ENCODE results near the gene SH2B2.

The SH2B2 gene

DNA sequence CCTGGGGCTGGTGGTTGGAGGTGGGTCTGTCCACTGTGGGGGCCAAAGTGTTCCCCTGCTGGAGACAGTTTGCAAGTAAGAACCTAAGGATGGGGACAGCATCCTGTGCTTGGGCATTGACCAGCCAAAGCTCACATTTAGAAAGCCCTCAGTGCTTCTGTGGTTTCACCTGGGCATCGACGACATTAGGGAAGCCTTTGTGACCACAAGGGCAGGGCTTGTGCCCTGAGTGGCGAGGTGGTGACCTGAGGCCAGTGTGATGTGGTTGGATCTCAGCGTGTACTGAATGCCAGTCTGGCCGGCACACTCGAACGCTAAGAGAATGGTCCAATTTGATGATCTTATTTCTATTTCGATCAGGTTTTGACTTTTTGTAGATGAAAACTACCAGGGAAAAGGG lies 32.1 kb upstream of the SH2B2 start:
- H3K4me3 ChIP-seq (ENCODE audit: low read length): no peak overlapping the region
- H3K36me3 ChIP-seq (ENCODE audit: control insufficient read depth, insufficient read depth, low read length): no peaks in the 10 kb centered on the region
- H3K27me3 ChIP-seq (ENCODE audit: control insufficient read depth, insufficient read depth, low read length): no peaks in the 10 kb centered on the region
- H3K4me1 ChIP-seq (ENCODE audit: control insufficient read depth, insufficient read depth, low read length): no peaks in the 10 kb centered on the region
- no peak overlapping the region for H3K9ac ChIP-seq (ENCODE audit: low read length)
- H3K9me3 ChIP-seq (ENCODE audit: control insufficient read depth, low read length): no peaks in the 10 kb centered on the region

DNA sequence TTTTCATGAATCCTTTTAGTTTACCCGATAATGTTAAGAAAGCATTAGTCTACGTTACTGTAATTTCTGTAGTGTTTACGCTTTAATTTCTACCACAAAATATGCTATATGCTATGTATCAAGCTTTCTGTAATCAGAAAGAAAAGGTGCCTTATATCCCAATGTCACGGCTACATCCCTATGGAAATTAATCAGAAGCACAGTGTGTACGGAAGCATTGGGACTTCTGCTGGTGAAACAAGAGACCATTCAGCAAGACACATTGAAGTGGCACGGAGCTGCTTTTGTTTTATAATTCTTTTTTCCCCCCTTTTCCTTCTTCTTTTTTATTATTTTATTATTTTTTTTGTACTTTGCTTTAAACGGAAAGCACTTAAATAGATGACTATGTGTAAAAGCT lies 31.2 kb upstream of the SH2B2 start:
- H3K4me3 ChIP-seq (ENCODE audit: low read length): no peak overlapping the region
- H3K27me3 ChIP-seq (ENCODE audit: control insufficient read depth, insufficient read depth, low read length): no peaks in the 10 kb centered on the region
- no peaks in the 10 kb centered on the region for H3K36me3 ChIP-seq (ENCODE audit: control insufficient read depth, insufficient read depth, low read length)
- no peaks in the 10 kb centered on the region for H3K9me3 ChIP-seq (ENCODE audit: control insufficient read depth, low read length)
- H3K9ac ChIP-seq (ENCODE audit: low read length): no peak overlapping the region
- no peaks in the 10 kb centered on the region for H3K4me1 ChIP-seq (ENCODE audit: control insufficient read depth, insufficient read depth, low read length)

DNA sequence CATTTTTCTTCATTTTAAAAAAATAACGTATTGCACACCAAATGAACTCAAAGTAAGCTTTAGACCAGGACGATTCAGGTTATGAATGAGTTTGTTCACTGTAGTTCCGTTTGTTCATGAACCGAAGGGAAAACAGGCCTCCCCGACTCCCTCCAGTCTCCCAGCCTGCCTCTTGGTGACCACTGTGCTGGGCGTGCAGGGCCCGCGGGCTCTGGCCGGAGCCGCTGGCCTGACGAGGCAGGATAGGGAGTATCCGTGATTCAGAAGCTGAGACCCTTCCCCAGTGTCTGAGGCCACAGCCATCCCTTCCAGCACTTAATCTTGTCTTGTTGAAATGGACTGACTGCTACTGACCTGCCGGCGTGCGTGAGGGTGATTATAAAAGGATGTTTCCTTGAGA lies 30.8 kb upstream of the SH2B2 start:
- Histone ChIP-seq H3K4me1 (ENCODE audit: control insufficient read depth, insufficient read depth, low read length) (no peaks in the 10 kb centered on the region), H3K9ac (ENCODE audit: low read length) (no peak overlapping the region), H3K36me3 (ENCODE audit: control insufficient read depth, insufficient read depth, low read length) (no peaks in the 10 kb centered on the region), H3K4me3 (ENCODE audit: low read length) (no peak overlapping the region), H3K9me3 (ENCODE audit: control insufficient read depth, low read length) (no peaks in the 10 kb centered on the region), H3K27me3 (ENCODE audit: control insufficient read depth, insufficient read depth, low read length) (no peaks in the 10 kb centered on the region)

DNA sequence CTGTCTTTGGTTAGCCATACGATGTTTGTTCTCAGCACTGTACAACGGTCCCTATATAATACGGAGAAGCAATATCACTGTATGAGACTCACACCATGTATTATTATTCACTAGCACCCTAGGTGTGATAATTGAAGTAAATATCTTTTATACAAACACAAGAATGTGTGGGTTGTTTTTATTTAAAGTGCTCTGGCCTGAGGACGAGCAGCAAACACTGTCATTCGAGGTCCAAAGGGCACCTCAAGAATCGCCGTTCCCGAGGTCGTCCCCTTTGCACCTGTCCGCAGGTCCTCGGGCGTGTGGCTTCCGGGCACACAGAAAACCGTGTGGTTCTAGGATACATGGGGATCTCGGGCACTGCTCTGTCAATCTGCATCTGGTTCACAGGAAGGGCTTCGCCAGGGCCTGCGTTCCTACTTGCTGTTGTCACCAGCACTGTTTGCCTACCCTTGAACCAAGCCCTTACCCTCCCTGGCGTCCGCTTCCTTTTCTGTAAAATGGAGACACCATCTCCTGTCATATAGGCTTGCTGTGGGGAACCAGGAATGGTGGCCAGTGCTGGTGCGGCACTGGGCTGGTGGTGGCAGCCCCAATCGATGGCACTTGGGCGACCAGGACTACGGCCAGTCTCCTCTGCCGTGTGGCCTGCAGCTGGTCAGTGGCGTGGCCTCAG lies 28.5 kb upstream of the SH2B2 start:
- Histone ChIP-seq H3K4me3 (ENCODE audit: low read length) (no peak overlapping the region), H3K36me3 (ENCODE audit: control insufficient read depth, insufficient read depth, low read length) (no peaks in the 10 kb centered on the region), H3K4me1 (ENCODE audit: control insufficient read depth, insufficient read depth, low read length) (no peaks in the 10 kb centered on the region), H3K9me3 (ENCODE audit: control insufficient read depth, low read length) (no peaks in the 10 kb centered on the region), H3K27me3 (ENCODE audit: control insufficient read depth, insufficient read depth, low read length) (no peaks in the 10 kb centered on the region), H3K9ac (ENCODE audit: low read length) (no peak overlapping the region)

- Histone ChIP-seq H3K9me3 (ENCODE audit: control insufficient read depth, low read length) (no peaks in the 10 kb centered on the region), H3K9ac (ENCODE audit: low read length) (no peak overlapping the region), H3K27me3 (ENCODE audit: control insufficient read depth, insufficient read depth, low read length) (no peaks in the 10 kb centered on the region), H3K36me3 (ENCODE audit: control insufficient read depth, insufficient read depth, low read length) (no peaks in the 10 kb centered on the region), H3K4me1 (ENCODE audit: control insufficient read depth, insufficient read depth, low read length) (no peaks in the 10 kb centered on the region), H3K4me3 (ENCODE audit: low read length) (no peak overlapping the region)
These were observed 27.9 kb upstream of the SH2B2 start for GRCh38 chr7:102258749-102259107.

GRCh38 chr7:102260856-102261255 lies 25.8 kb upstream of the SH2B2 start:
- Histone ChIP-seq H3K4me1 (ENCODE audit: control insufficient read depth, insufficient read depth, low read length) (no peaks in the 10 kb centered on the region), H3K27me3 (ENCODE audit: control insufficient read depth, insufficient read depth, low read length) (no peaks in the 10 kb centered on the region), H3K9ac (ENCODE audit: low read length) (no peak overlapping the region), H3K4me3 (ENCODE audit: low read length) (no peak overlapping the region), H3K9me3 (ENCODE audit: control insufficient read depth, low read length) (no peaks in the 10 kb centered on the region), H3K36me3 (ENCODE audit: control insufficient read depth, insufficient read depth, low read length) (no peaks in the 10 kb centered on the region)

- no peaks in the 10 kb centered on the region for H3K36me3 ChIP-seq (ENCODE audit: control insufficient read depth, insufficient read depth, low read length)
- no peaks in the 10 kb centered on the region for H3K4me1 ChIP-seq (ENCODE audit: control insufficient read depth, insufficient read depth, low read length)
- H3K9me3 ChIP-seq (ENCODE audit: control insufficient read depth, low read length): no peaks in the 10 kb centered on the region
- H3K27me3 ChIP-seq (ENCODE audit: control insufficient read depth, insufficient read depth, low read length): no peaks in the 10 kb centered on the region
- no peak overlapping the region for H3K4me3 ChIP-seq (ENCODE audit: low read length)
- no peak overlapping the region for H3K9ac ChIP-seq (ENCODE audit: low read length)
These were observed 25.2 kb upstream of the SH2B2 start for GRCh38 chr7:102261451-102261850.

DNA sequence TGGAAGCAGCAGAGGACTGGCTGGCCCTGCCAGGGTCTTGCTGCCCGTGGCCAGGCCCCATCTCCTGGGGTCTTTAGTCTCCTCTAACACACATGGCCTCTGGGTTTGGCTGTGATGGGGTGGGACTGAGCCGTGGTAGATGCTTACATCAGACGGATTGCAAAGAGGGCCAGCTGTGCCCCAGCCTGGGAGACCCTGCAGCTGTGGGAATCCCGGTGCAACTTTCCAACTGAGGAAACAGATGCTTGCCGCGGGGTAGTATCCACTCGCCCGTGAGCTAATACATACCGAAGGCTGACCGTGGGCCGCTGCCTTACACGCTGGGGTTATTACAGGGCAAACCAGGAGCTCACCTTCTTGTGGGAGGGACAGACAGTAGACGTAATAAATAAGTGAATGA lies 24.1 kb upstream of the SH2B2 start:
- H3K4me3 ChIP-seq (ENCODE audit: low read length): no peak overlapping the region
- no peaks in the 10 kb centered on the region for H3K9me3 ChIP-seq (ENCODE audit: control insufficient read depth, low read length)
- H3K27me3 ChIP-seq (ENCODE audit: control insufficient read depth, insufficient read depth, low read length): no peaks in the 10 kb centered on the region
- no peaks in the 10 kb centered on the region for H3K4me1 ChIP-seq (ENCODE audit: control insufficient read depth, insufficient read depth, low read length)
- H3K9ac ChIP-seq (ENCODE audit: low read length): no peak overlapping the region
- H3K36me3 ChIP-seq (ENCODE audit: control insufficient read depth, insufficient read depth, low read length): no peaks in the 10 kb centered on the region

DNA sequence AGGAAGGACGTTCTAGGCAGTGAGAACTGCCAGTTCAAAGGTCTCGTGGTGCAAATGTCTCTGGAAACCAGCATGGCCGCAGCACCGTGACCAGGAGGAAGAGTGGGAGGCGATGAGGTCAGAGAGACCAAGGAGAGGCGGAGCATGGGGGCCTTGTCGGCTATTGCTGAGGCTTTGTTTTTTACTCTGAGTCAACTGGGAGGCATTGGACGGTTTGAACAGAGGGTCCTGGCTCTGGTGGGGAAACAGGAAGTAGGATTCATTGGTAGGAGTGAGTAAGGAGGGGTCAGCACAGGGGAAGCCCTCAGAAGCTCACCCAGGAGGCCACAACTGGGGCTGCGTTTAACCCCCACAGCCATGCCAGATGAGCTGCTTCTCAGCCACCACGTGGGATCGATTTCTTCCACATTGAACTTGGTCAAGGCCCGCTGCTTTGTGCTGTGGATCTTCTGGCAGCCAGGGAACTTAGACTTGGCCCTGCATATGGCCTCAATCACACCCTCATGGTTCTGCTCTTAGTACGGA lies 22.2 kb upstream of the SH2B2 start:
- Histone ChIP-seq H3K4me3 (ENCODE audit: low read length) (no peak overlapping the region), H3K9me3 (ENCODE audit: control insufficient read depth, low read length) (no peaks in the 10 kb centered on the region), H3K9ac (ENCODE audit: low read length) (no peak overlapping the region), H3K36me3 (ENCODE audit: control insufficient read depth, insufficient read depth, low read length) (no peaks in the 10 kb centered on the region), H3K27me3 (ENCODE audit: control insufficient read depth, insufficient read depth, low read length) (no peaks in the 10 kb centered on the region), H3K4me1 (ENCODE audit: control insufficient read depth, insufficient read depth, low read length) (no peaks in the 10 kb centered on the region)

DNA sequence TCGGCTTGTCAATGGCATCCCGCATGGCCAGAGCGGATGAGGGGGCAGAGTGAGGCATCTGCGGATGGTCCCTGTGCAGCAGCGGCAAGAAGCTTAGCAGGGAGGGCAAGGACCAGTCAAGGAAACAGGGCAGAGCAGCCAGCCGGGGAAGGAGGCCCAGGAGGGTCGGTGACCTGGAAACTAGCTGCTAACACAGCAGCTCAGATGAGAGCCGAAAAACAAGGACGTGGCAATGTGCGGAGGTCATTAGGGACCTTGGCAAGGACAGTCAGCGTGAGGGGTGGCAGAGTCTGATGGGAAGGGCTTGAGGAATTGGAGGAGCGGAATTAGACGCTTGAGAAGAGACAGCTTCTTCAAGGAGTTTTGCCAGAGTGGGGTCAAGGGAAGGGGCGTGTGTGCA lies 20.1 kb upstream of the SH2B2 start:
- H3K4me1 ChIP-seq (ENCODE audit: control insufficient read depth, insufficient read depth, low read length): no peaks in the 10 kb centered on the region
- no peaks in the 10 kb centered on the region for H3K36me3 ChIP-seq (ENCODE audit: control insufficient read depth, insufficient read depth, low read length)
- H3K27me3 ChIP-seq (ENCODE audit: control insufficient read depth, insufficient read depth, low read length): no peaks in the 10 kb centered on the region
- no peaks in the 10 kb centered on the region for H3K9me3 ChIP-seq (ENCODE audit: control insufficient read depth, low read length)
- H3K4me3 ChIP-seq (ENCODE audit: low read length): no peak overlapping the region
- no peak overlapping the region for H3K9ac ChIP-seq (ENCODE audit: low read length)

GRCh38 chr7:102268635-102269034 lies 18.0 kb upstream of the SH2B2 start:
- Histone ChIP-seq H3K27me3 (ENCODE audit: control insufficient read depth, insufficient read depth, low read length) (no peaks in the 10 kb centered on the region), H3K36me3 (ENCODE audit: control insufficient read depth, insufficient read depth, low read length) (no peaks in the 10 kb centered on the region), H3K9me3 (ENCODE audit: control insufficient read depth, low read length) (no peaks in the 10 kb centered on the region), H3K4me1 (ENCODE audit: control insufficient read depth, insufficient read depth, low read length) (peaks cover 14% of the 10 kb centered on the region), H3K9ac (ENCODE audit: low read length) (no peak overlapping the region), H3K4me3 (ENCODE audit: low read length) (no peak overlapping the region)

GRCh38 chr7:102270178-102270887 lies 16.3 kb upstream of the SH2B2 start:
- H3K9me3 ChIP-seq (ENCODE audit: control insufficient read depth, low read length): no peaks in the 10 kb centered on the region
- H3K9ac ChIP-seq (ENCODE audit: low read length): no peak overlapping the region
- H3K36me3 ChIP-seq (ENCODE audit: control insufficient read depth, insufficient read depth, low read length): no peaks in the 10 kb centered on the region
- H3K4me3 ChIP-seq (ENCODE audit: low read length): no peak overlapping the region
- H3K4me1 ChIP-seq (ENCODE audit: control insufficient read depth, insufficient read depth, low read length): peaks cover 26% of the 10 kb centered on the region
- H3K27me3 ChIP-seq (ENCODE audit: control insufficient read depth, insufficient read depth, low read length): no peaks in the 10 kb centered on the region
